SHP77 (cell line): ENCODE data around the gene PSMG4.
A peak's percentile ranks its signal among the peaks of the same experiment; 100 is the strongest.

Experiments
- DNase-seq, 2 experiments: peaks; one replicate each; lab custom pipeline; 2025; lab: John Stamatoyannopoulos, UW

PSMG4 gene

GRCh38 chr6:3290149-3290930 lies 31.6 kb downstream of the PSMG4 start:
- no peak for DNase-seq

GRCh38 chr6:3290931-3291211 lies 32.1 kb downstream of the PSMG4 start:
- DNase-seq: no peak

DNA sequence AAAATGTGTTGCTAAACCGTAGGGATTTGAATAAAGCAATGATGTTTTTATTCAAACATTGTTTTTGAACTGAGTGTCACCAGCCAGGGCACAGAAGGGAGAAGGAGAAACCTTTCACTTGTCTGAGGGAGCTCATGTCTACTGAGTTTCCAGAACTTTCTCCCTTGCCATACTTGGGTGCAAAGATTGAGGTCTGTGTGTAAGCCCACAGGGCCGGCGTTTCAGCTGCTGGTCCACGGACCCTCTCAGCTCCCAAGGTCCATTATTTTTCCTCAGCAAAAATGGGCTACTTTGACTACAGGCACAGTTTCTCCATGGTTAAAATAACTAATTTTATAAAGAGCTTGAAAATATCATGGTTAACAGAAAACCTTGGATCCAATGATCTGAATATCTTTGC lies 32.6 kb downstream of the PSMG4 start:
- DNase-seq: no peak

GRCh38 chr6:3291987-3292386 lies 33.2 kb downstream of the PSMG4 start:
- no peak for DNase-seq

DNA sequence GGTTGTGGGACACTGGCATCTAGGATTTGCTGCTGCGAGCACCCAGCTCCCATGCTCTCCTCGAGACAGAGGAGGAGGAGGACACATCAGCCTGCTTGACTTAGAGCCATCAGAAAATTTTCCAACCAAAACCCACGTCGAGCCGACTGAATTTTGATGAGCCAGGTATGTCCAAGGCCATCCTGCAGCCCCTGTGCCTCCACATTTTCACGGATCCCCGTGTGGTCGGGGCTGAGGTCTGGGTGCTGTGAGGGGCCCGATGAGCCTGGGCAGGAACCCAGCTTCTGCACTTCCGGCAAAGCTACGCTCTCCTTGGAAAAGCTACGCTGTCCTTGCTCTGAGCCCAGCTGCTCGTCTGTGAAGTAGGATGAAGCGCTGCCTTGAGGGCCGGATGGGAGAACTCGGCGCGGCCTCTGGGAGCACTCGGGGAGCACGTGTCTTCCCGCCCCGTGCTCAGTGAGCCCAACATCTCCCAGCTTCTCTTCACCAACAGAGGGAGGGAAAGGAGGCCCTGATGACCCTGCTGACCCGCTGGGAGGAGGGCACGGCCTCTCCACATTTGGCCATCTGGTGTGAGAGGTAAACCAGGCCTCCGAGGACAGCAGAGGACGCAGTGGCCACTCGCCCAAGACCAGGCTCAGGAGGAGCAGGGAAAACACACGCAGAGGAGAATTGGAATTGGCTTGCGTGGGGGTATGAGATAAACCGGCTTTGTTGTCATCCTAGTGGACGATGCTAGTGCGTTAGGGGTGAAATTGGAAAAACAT lies 33.9 kb downstream of the PSMG4 start:
- no peak for DNase-seq

DNA sequence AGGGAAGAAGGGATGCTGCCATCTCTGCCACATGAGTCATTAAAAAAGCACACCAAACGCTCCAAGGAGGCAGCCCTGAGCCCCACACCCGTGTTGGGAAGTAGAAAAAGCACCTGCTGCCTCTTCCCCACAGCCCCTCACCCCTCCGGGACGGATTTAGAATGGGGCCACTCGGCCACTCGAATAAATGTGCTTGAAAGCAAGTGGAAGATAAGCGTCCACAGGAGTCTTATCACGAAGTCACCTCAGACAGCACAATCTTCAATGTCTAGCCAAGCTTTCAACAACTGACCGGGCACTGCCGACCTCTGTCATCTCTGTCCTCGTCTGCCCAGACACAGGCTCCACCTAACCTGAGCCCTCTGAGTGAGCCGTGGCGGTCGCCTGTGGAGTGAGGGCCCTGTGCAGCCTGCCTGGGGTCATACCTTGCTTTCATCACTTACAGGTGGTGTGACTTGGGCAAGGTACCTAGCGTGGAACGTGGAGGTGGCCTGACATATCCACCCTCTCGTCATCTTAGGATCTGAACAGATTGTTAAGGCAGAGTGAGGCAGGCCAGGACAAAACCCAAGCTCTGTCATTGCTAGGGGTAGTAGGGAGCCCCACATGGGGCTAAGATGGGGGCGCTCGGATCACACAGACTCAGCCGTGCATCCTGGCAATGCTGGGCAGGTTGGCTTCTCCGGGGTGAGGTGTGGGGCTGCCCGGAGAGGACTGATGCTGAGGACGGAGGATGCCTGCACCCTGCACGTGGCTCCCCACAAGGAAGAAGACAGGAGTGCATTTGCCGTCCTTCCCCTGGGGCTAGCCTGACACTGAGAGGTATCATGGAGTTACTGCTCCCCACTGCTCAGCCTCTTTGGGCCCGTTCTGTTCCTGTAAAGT lies 34.8 kb downstream of the PSMG4 start:
- no peak for DNase-seq

GRCh38 chr6:3294396-3294795 lies 35.6 kb downstream of the PSMG4 start:
- no peak for DNase-seq

GRCh38 chr6:3294921-3295871 lies 36.4 kb downstream of the PSMG4 start:
- DNase-seq: peak; percentile 40 to 83

DNA sequence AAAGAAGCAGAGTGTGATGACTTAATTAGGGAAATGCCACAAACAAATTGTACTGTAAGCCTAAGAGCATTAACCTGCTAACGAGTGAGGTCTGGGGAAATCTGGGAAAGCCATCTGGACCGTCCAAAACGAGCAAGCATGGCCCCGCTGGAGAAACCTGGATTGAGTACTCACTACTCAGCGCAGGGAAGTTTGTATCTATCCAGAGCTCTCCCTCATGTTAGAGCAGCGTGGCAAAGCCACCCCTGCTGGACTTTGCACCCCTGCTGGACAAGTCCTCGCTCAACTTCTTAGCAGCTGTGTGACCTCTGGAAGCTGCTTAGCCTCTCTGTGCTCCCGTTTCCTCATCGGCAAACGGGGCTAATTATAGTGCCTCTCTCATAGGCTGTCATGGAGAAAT lies 37.3 kb downstream of the PSMG4 start:
- DNase-seq: no peak

DNA sequence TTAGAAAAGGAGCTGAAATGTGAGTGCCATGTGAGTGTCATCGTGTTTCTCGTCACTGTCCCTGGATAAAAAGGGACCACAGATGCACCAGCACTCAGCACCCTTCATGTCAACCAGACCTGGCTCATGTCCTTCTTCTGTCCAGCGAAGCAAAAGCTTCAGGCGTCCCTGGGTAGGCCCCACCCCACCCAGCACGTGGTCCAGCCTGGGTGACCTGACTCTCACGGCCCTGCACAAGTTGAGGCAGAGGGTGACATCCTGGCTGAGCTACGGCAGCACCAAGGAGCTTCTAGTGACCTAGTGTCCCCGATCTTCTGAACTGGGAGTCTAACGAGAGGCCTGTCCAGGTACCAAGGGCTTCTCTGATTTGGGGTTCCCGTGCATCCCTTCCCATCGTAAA lies 37.8 kb downstream of the PSMG4 start:
- no peak for DNase-seq

- DNase-seq: no peak
Measured at GRCh38 chr6:3297006-3297405, 38.3 kb downstream of the PSMG4 start.

GRCh38 chr6:3297909-3298308 lies 39.2 kb downstream of the PSMG4 start:
- DNase-seq: no peak

GRCh38 chr6:3299221-3299620 lies 40.5 kb downstream of the PSMG4 start:
- no peak for DNase-seq

DNA sequence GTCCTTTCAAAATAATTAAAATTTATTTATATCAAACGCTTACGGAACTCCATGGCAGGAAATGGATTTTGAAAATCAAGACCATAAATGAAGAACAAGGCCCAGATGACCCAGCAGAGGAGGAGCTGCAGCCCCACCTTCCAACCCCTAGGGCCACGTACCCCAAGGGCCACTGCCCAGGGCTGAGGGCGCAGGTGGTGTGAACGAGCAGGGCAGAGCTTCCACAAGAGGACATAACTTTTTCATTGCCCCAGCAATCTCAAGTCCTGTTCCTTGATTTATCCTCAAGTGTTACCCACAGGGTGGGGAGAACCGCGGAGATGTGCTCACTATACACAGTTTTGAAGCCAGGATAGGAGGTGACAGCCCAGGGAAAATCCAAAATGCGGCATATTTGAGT lies 42.8 kb downstream of the PSMG4 start:
- no peak for DNase-seq

- no peak for DNase-seq
Measured at GRCh38 chr6:3303795-3304411, 45.2 kb downstream of the PSMG4 start.

GRCh38 chr6:3304500-3305215 lies 45.9 kb downstream of the PSMG4 start:
- no peak for DNase-seq

DNA sequence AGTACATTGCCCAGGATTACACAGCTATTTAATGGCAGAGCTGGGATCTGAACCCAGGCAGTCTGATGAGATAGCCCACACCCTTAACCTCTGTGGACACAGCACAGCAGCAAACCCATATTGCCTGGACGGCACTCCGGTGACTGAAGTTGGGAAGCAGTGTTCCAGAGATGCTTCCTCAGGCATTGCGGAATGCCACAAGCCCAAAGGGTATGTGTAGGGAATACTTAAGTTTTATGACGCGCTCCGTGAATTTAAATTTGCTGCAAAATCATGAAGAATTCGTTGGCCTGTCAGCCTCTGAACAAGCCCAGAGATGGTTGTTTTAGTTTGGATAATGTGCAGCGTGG lies 46.4 kb downstream of the PSMG4 start:
- DNase-seq: no peak

DNA sequence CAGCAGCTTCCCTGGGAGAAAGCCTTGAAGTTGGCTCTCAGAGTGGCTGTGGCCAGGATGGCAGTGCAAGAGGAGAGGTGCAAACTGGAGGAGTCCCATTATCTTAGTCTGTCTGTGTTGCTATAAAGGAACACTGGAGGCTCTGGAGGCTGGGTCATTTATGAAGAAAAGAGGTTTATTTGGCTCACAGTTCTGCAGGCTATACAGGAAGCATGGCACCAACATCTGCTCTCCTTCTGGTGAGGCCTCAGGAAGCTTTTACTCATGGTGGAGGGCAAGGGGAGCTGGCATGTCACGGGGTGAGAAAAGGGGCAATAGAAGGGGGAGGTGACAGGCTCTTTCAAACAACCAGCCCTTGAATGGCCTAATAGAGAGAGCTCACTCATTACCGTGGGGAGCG lies 47.1 kb downstream of the PSMG4 start:
- no peak for DNase-seq

DNA sequence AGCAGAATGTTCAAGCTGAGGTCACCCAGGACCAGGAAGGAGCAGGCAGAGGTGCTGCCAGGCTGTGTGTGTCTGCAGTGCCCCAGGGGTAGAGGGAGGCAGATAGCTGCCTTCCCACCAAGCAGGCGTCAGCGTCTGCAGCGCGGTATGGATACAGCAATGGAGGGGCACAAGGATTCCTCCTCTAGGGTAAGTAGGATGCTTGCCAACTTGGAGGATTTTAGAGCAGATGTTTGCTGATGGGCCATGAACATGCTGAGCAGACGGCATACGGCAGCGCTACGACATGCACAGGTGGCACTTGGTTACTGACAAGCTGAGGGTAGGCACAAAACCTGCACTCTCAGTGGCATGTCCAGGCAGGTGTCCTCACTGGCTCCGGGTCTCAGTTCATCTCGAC lies 48.1 kb downstream of the PSMG4 start:
- DNase-seq: no peak

DNA sequence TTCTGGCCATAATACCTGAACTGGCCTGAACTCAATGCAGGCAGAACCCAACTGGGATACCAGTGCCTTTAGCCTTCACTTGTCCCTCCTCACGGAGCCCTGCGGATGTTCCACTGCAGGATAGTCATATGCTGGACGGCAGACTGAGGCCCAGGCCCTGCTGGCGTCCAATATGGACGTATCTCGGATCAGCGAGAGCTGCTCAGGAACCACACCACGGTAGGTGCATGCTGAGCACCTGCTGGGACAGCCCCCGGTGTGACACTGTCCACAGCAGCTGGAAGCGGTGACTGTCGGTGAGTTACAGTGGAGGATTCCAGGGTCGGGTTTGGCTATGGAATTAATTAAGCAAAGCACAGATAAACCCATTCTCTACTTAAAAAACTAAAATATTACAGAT lies 48.7 kb downstream of the PSMG4 start:
- DNase-seq: no peak

- no peak for DNase-seq
Measured at GRCh38 chr6:3308106-3308505, 49.4 kb downstream of the PSMG4 start.
